ENCODE measurements around the gene CEACAM19. TPM values are rescaled to one million over a fixed set of nuclear protein-coding genes. Genes with fewer than 3 reads are reported as not detected.
"Not testable (repeated sequence)": the region's sequence is repeated elsewhere in the genome, so short reads cannot be mapped to it uniquely, and the experiment has no call there.

Gene CEACAM19
- total RNA-seq = 0.44 and 1.2 TPM in 2 replicates

GRCh38 chr19:44671400-44671799, at the start of gene CEACAM19:
Gene CEACAM19 (plus strand): TSS chr19:44671482. CDS start chr19:44671932, 450 bp downstream.
- DNase-seq (ENCODE audit: low read depth in 2 of 2) = no peak

- peak; percentile 87 to 92 for DNase-seq (ENCODE audit: low read depth in 2 of 2)
Measured at GRCh38 chr19:44623080-44623479, 48.2 kb upstream of the CEACAM19 start.

GRCh38 chr19:44623626-44624025, 47.7 kb upstream of the CEACAM19 start:
- no peak for DNase-seq (ENCODE audit: low read depth in 2 of 2)

- DNase-seq (ENCODE audit: low read depth in 2 of 2) = no peak
Measured at GRCh38 chr19:44624840-44625354, 46.4 kb upstream of the CEACAM19 start.

GRCh38 chr19:44625637-44626036, 45.6 kb upstream of the CEACAM19 start:
- peak in 1 of 2 donors; percentile 84 for DNase-seq (ENCODE audit: low read depth in 2 of 2)

GRCh38 chr19:44626048-44626624, 45.1 kb upstream of the CEACAM19 start:
- DNase-seq (ENCODE audit: low read depth in 2 of 2) = peak; percentile 96 to 97

- no peak for DNase-seq (ENCODE audit: low read depth in 2 of 2)
Measured at GRCh38 chr19:44627631-44628030, 43.7 kb upstream of the CEACAM19 start.

GRCh38 chr19:44628793-44629192, 42.5 kb upstream of the CEACAM19 start:
- no peak for DNase-seq (ENCODE audit: low read depth in 2 of 2)

- not testable (repeated sequence) for DNase-seq (ENCODE audit: low read depth in 2 of 2)
Measured at GRCh38 chr19:44631611-44632010, 39.7 kb upstream of the CEACAM19 start.

GRCh38 chr19:44634058-44634457, 37.2 kb upstream of the CEACAM19 start:
- peak in 1 of 2 donors; percentile 78 for DNase-seq (ENCODE audit: low read depth in 2 of 2)

GRCh38 chr19:44634785-44635184, 36.5 kb upstream of the CEACAM19 start:
- DNase-seq (ENCODE audit: low read depth in 2 of 2) = no peak

- DNase-seq (ENCODE audit: low read depth in 2 of 2) = no peak
Measured at GRCh38 chr19:44635581-44636438, 35.5 kb upstream of the CEACAM19 start.

- DNase-seq (ENCODE audit: low read depth in 2 of 2) = no peak
Measured at GRCh38 chr19:44636439-44637389, 34.6 kb upstream of the CEACAM19 start.

- DNase-seq (ENCODE audit: low read depth in 2 of 2) = no peak
Measured at GRCh38 chr19:44637390-44637764, 33.9 kb upstream of the CEACAM19 start.

GRCh38 chr19:44640518-44640917, 30.8 kb upstream of the CEACAM19 start:
- peak; percentile 70 to 82 for DNase-seq (ENCODE audit: low read depth in 2 of 2)

GRCh38 chr19:44641501-44642265, 29.6 kb upstream of the CEACAM19 start:
- DNase-seq (ENCODE audit: low read depth in 2 of 2) = no peak

- no peak for DNase-seq (ENCODE audit: low read depth in 2 of 2)
Measured at GRCh38 chr19:44642377-44642776, 28.9 kb upstream of the CEACAM19 start.

- peak; percentile 81 to 88 for DNase-seq (ENCODE audit: low read depth in 2 of 2)
Measured at GRCh38 chr19:44643605-44644401, 27.5 kb upstream of the CEACAM19 start, which contains the start of gene PVR. Gene PVR (plus strand): TSS chr19:44643910. CDS start chr19:44644097, 187 bp downstream.

- peak; percentile 62 to 67 for DNase-seq (ENCODE audit: low read depth in 2 of 2)
Measured at GRCh38 chr19:44644402-44645016, 26.8 kb upstream of the CEACAM19 start.

Data from lung microvascular endothelial cell (primary cell).